Esophagus muscularis mucosa (tissue), 4 donors: ENCODE data around the gene TFB1M. TPM values are rescaled to one million over a fixed set of nuclear protein-coding genes. Genes with fewer than 3 reads are reported as not detected.

ENCODE experiments used
- DNase-seq: peaks from one replicate; pipeline ENCODE4 v3.0.0-alpha.2; 2017; ENCODE audit errors: extremely low spot score
- H3K27ac ChIP-seq, 4 donors: fragments of 200-600 bp; sonication (generic); replicated peaks in 1 of 4; 1 replicate in 3 of 4; 2 replicates in 1 of 4; pipeline ENCODE4 v1.5.1; 2016 to 2019; ENCODE audit warnings: mild to moderate bottlenecking in 1 of 4
- H3K27me3 ChIP-seq, 4 donors: fragments of 200-600 bp; sonication (generic); one replicate each; pipeline versions ENCODE4 v1.5.1 to v1.6.0; 2016 to 2019
- H3K36me3 ChIP-seq, 4 donors: fragments of 200-600 bp; sonication (generic); one replicate each; pipeline ENCODE4 v1.5.1; 2016 to 2019
- H3K4me1 ChIP-seq, 4 donors: fragments of 200-600 bp; sonication (generic); one replicate each; pipeline ENCODE4 v1.5.1; 2016 to 2019
- H3K4me3 ChIP-seq, 4 donors: fragments of 200-600 bp; sonication (generic); 1 replicate in 2 of 4; 2 replicates in 2 of 4; pipeline ENCODE4 v1.5.1; 2016 to 2019; ENCODE audit warnings: mild to moderate bottlenecking in 4 of 4, moderate library complexity in 1 of 4
- H3K9me3 ChIP-seq, 4 donors: fragments of 200-600 bp; sonication (generic); 1 replicate in 3 of 4; 2 replicates in 1 of 4; pipeline ENCODE4 v1.5.1; 2016 to 2019
- EP300 ChIP-seq: sonication (generic); formaldehyde crosslinking; IDR thresholded peaks from one replicate; pipeline ENCODE4 v1.6.1; 2017; ENCODE audit warnings: antibody characterized with exemption
- POLR2A ChIP-seq: fragments of 450-650 bp; IDR thresholded peaks from one replicate; pipeline ENCODE4 v1.6.1; 2017; ENCODE audit warnings: antibody characterized with exemption, moderate library complexity, mild to moderate bottlenecking, low read depth
- POLR2AphosphoS5 ChIP-seq, 2 donors: sonication (generic); formaldehyde crosslinking; IDR thresholded peaks; one replicate each; pipeline ENCODE4 v1.6.1; 2017; ENCODE audit warnings: antibody characterized with exemption in 2 of 2
- WGBS: methylation state at CpG from one replicate; pipeline ENCODE4 v1.1.5; 2018; 5-methylcytosine and 5-hydroxymethylcytosine counted together
- intact Hi-C: fragments of 100-400 bp; cut with DNase I; formaldehyde crosslinking; loops from one replicate; pipeline ENCODE4 v1.15.1; 2023
- total RNA-seq, 4 donors: library from RNA; depleted of rRNA; stranded (reverse); fragments of >200 nt; gene quantifications; one replicate each; pipeline versions ENCODE4 v1.1.0 to v1.2.1, GENCODE V29; 2016
- TF ChIP-seq, protein P1 (sequence below), 3 experiments: fragments of 200-600 bp in 2 of 3; fragments of 450-650 bp in 1 of 3; sonication (generic) in 2 of 3; IDR thresholded peaks; one replicate each; pipeline ENCODE4 v1.5.1; 2017 to 2019; ENCODE audit warnings: antibody characterized with exemption in 3 of 3, mild to moderate bottlenecking in 2 of 3, moderate library complexity in 1 of 3

The TFB1M gene
- total RNA-seq, 4 donors from 2014 or later = 6.5 to 15.4 (median 12.2) TPM

- TF ChIP-seq POLR2AphosphoS5 (IDR thresholded peaks at IDR 0.05) (no peak), POLR2A (no peak), EP300 (no peak)
- TF ChIP-seq, protein P1, sequence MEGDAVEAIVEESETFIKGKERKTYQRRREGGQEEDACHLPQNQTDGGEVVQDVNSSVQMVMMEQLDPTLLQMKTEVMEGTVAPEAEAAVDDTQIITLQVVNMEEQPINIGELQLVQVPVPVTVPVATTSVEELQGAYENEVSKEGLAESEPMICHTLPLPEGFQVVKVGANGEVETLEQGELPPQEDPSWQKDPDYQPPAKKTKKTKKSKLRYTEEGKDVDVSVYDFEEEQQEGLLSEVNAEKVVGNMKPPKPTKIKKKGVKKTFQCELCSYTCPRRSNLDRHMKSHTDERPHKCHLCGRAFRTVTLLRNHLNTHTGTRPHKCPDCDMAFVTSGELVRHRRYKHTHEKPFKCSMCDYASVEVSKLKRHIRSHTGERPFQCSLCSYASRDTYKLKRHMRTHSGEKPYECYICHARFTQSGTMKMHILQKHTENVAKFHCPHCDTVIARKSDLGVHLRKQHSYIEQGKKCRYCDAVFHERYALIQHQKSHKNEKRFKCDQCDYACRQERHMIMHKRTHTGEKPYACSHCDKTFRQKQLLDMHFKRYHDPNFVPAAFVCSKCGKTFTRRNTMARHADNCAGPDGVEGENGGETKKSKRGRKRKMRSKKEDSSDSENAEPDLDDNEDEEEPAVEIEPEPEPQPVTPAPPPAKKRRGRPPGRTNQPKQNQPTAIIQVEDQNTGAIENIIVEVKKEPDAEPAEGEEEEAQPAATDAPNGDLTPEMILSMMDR (IDR thresholded peaks at IDR 0.05) = no peak
- Histone ChIP-seq H3K4me3 (peak overlapping the region in 1 of 4 donors; percentile 42), H3K4me1 (peaks cover 6 to 56% (median 28%) of the 10 kb centered on the region in 4 donors), H3K27ac (peak overlapping the region; percentile 73 to 84 (median 74)), H3K9me3 (no peaks in the 10 kb centered on the region), H3K36me3 (peaks cover 0 to 29% (median 2%) of the 10 kb centered on the region in 4 donors), H3K27me3 (no peaks in the 10 kb centered on the region)
- no peak for DNase-seq
- intact Hi-C loops = no loop called here
- 84% methylated on average over 5 of the region's 5 CpGs for WGBS
Measured at GRCh38 chr6:155247618-155248007, 66.7 kb downstream of the TFB1M start.

DNA sequence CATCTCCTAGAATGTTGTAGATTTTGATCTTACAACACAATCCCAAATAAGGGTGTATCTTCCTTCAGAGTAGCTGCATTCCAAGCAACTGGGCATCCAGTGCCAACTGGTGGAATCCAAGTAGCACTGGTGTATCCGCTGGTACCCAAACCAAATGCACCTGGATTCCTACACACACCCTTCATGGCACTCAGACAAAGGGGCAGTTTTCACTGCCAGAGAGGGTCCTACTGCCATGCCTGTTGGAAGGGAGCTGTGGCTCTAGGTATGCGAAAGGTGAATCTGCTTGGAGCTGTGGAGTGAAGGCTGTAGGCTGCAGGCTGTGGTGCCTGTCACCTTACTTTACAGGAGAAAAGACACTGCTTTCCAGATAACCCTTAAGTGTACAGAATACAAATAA lies 67.5 kb downstream of the TFB1M start:
- H3K27ac ChIP-seq = peak overlapping the region; percentile 50 to 84 (median 73)
- H3K9me3 ChIP-seq = no peaks in the 10 kb centered on the region
- 100% methylated on average over 2 of the region's 2 CpGs for WGBS
- TF ChIP-seq EP300 (no peak), POLR2A (no peak), POLR2AphosphoS5 (IDR thresholded peaks at IDR 0.05) (no peak)
- TF ChIP-seq, protein P1 (IDR thresholded peaks at IDR 0.05) = no peak
- H3K4me1 ChIP-seq = peaks cover 6 to 64% (median 33%) of the 10 kb centered on the region in 4 donors
- DNase-seq = no peak
- H3K27me3 ChIP-seq = no peaks in the 10 kb centered on the region
- peaks cover 0 to 21% (median 2%) of the 10 kb centered on the region in 4 donors for H3K36me3 ChIP-seq
- no peak overlapping the region for H3K4me3 ChIP-seq
- intact Hi-C loops = no loop called here

- Histone ChIP-seq H3K36me3 (peaks cover 0 to 11% (median 0%) of the 10 kb centered on the region in 4 donors), H3K9me3 (no peaks in the 10 kb centered on the region), H3K27me3 (no peaks in the 10 kb centered on the region), H3K4me3 (no peak overlapping the region), H3K27ac (peak overlapping the region; percentile 48 to 84 (median 61)), H3K4me1 (peaks cover 6 to 74% (median 43%) of the 10 kb centered on the region in 4 donors)
- 84% methylated on average over 3 of the region's 3 CpGs for WGBS
- no peak for DNase-seq
- intact Hi-C loops = no loop called here
- TF ChIP-seq POLR2A (no peak), EP300 (no peak), POLR2AphosphoS5 (IDR thresholded peaks at IDR 0.05) (no peak)
- TF ChIP-seq, protein P1 (IDR thresholded peaks at IDR 0.05) = no peak
Measured at GRCh38 chr6:155245831-155246230, 68.5 kb downstream of the TFB1M start.

DNA sequence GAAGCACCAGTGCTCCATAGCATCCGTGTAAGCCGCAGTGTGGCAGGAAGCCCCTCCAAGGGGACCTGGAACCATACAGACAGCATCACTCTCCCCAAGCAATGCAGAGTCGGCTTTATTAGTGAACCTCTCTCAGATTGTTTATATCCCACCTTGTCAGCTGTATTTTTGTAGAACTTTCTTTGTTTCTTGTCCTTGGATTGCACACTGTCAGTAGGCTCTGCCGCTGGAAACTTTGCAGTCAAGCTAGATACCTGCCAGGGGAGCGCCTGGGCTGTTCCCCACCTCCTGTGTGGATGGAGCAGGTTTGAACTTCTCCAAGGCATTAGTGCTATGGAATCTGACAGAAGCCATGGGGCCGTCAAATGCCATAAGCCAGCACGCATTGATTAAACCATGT lies 69.1 kb downstream of the TFB1M start:
- no peak for TF ChIP-seq EP300
- no peak for TF ChIP-seq POLR2AphosphoS5 (IDR thresholded peaks at IDR 0.05)
- no peak for TF ChIP-seq POLR2A
- TF ChIP-seq, protein P1 (IDR thresholded peaks at IDR 0.05) = no peak
- Histone ChIP-seq H3K36me3 (peaks cover 0 to 6% (median 0%) of the 10 kb centered on the region in 4 donors), H3K9me3 (no peaks in the 10 kb centered on the region), H3K4me1 (peaks cover 6 to 80% (median 48%) of the 10 kb centered on the region in 4 donors), H3K27me3 (no peaks in the 10 kb centered on the region), H3K27ac (peak overlapping the region; percentile 48 to 84 (median 61)), H3K4me3 (no peak overlapping the region)
- 87% methylated on average over 7 of the region's 7 CpGs for WGBS
- DNase-seq = no peak
- intact Hi-C loops = no loop called here

DNA sequence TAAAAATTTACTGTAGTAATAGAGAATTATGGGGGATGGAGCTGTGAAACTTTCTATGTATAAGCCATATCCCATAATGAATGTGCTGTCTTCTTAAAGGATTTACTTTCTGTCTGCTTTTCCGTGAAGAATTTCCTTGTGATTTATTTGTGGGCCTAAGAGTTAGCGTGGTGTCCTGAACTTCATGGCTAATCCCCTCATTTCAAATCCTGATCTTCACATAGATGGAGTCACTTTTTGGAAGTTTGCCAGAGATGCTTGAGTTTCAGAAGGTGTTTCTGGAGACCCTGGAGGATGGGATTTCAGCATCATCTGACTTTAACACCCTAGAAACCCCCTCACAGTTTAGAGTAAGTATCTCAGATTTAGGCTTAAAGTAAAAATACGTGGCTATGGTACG lies 69.8 kb downstream of the TFB1M start:
- intact Hi-C loops = no loop called here
- Histone ChIP-seq H3K27me3 (no peaks in the 10 kb centered on the region), H3K36me3 (no peaks in the 10 kb centered on the region), H3K9me3 (no peaks in the 10 kb centered on the region), H3K4me3 (no peak overlapping the region), H3K4me1 (peaks cover 6 to 82% (median 48%) of the 10 kb centered on the region in 4 donors), H3K27ac (peak overlapping the region; percentile 48 to 84 (median 61))
- no peak for DNase-seq
- no peak for TF ChIP-seq POLR2AphosphoS5 (IDR thresholded peaks at IDR 0.05)
- no peak for TF ChIP-seq EP300
- TF ChIP-seq, protein P1 (IDR thresholded peaks at IDR 0.05) = no peak
- no peak for TF ChIP-seq POLR2A
- WGBS = 77% methylated on average over 4 of the region's 4 CpGs
